Measurements from ENCODE around the gene ZNF587. TPM values are rescaled to one million over a fixed set of nuclear protein-coding genes. Genes with fewer than 3 reads are reported as not detected.
A peak's percentile ranks its signal among the peaks of the same experiment; 100 is the strongest.
"Not testable (repeated sequence)": the region's sequence is repeated elsewhere in the genome, so short reads cannot be mapped to it uniquely, and the experiment has no call there.

The ZNF587 gene
- total RNA-seq, 1 experiment from 2014 or later = 39.4 TPM

- DNase-seq (ENCODE audit: low spot score) = not testable (repeated sequence)
Observed at GRCh38 chr19:57821501-57821900, 28.2 kb upstream of the ZNF587 start.

DNA sequence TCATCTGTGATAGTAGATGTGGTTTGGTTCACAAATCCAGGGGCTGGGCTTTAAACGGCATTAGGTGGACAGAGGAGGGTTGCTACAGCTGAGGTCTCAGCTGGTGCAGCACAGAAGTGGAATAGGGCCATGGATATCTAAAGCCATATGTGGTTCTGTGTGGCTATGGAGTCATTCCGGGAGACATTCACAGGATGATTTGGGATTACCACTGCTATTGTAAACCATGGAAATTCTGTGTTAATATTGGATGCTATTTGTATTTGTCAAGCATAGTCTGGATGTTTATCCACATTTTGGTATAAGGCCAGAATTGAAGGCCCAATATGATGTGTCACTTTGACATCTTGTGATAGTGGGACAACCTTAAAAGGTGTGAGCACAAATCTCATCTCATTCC is 26.5 kb upstream of the ZNF587 start:
- DNase-seq (ENCODE audit: low spot score) = not testable (repeated sequence)

- DNase-seq (ENCODE audit: low spot score) = not testable (repeated sequence)
Observed at GRCh38 chr19:57823608-57824007, 26.1 kb upstream of the ZNF587 start.

- DNase-seq (ENCODE audit: low spot score) = no peak
Observed at GRCh38 chr19:57825511-57825910, 24.1 kb upstream of the ZNF587 start.

DNA sequence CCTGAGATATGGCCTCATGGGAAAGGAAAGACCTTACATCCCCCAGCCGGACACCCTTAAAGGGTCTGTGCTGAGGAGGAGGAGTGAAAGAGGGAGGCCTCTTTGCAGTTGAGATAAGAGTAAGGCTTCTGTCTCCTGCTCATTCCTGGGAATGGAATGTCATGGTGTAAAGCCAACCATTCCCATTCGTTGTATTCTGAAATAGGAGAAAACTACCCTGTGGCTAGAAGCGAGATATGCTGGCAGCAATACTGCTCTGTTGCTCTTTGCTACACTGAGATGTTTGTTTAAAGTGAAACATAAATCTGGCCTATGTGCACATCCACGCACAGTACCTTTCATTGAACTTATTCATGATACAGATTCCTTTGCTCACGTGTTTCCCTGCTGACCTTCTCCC is 20.3 kb upstream of the ZNF587 start:
- no peak for DNase-seq (ENCODE audit: low spot score)

GRCh38 chr19:57830071-57830602 is 19.5 kb upstream of the ZNF587 start, which contains the start of gene ZNF587B:
Gene ZNF587B (plus strand): TSS chr19:57830299. CDS start chr19:57830529, 230 bp downstream.
- DNase-seq (ENCODE audit: low spot score) = peak; percentile 80

GRCh38 chr19:57836991-57837390 is 12.7 kb upstream of the ZNF587 start:
- not testable (repeated sequence) for DNase-seq (ENCODE audit: low spot score)

DNA sequence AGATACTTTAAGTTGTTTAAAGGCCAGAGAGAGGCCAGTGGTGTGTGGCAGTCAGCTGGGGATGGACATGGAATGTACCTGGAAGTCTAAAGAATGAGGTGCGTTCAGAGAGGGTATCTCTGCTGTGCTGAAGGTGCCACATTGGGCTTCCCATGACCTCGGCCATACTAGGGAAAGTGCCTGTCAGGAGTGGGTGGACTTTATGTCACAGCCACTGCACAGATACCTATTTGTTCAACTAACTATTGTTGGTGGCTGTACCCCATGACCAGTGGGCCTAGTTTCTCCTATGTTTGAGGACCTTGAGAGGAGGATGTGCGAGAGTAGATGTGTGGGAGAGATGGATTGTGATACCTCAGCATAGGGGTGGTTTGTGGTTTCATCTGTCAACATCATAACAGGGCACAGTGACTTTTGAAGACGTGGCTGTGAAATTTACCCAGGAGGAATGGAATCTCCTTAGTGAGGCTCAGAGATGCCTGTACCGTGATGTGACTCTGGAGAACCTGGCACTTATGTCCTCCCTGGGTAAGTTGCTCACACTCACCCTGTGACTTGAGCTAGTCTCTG is 11.0 kb upstream of the ZNF587 start:
- not testable (repeated sequence) for DNase-seq (ENCODE audit: low spot score)

GRCh38 chr19:57841122-57841763 is 8.4 kb upstream of the ZNF587 start:
- no peak for DNase-seq (ENCODE audit: low spot score)

- DNase-seq (ENCODE audit: low spot score) = not testable (repeated sequence)
Observed at GRCh38 chr19:57847164-57847563, 2.5 kb upstream of the ZNF587 start.

- not testable (repeated sequence) for DNase-seq (ENCODE audit: low spot score)
Observed at GRCh38 chr19:57849162-57849665, 445 bp upstream of the ZNF587 start.

- peak; percentile 97 for DNase-seq (ENCODE audit: low spot score)
Observed at GRCh38 chr19:57850553-57851017, 926 bp downstream of the ZNF587 start.

DNA sequence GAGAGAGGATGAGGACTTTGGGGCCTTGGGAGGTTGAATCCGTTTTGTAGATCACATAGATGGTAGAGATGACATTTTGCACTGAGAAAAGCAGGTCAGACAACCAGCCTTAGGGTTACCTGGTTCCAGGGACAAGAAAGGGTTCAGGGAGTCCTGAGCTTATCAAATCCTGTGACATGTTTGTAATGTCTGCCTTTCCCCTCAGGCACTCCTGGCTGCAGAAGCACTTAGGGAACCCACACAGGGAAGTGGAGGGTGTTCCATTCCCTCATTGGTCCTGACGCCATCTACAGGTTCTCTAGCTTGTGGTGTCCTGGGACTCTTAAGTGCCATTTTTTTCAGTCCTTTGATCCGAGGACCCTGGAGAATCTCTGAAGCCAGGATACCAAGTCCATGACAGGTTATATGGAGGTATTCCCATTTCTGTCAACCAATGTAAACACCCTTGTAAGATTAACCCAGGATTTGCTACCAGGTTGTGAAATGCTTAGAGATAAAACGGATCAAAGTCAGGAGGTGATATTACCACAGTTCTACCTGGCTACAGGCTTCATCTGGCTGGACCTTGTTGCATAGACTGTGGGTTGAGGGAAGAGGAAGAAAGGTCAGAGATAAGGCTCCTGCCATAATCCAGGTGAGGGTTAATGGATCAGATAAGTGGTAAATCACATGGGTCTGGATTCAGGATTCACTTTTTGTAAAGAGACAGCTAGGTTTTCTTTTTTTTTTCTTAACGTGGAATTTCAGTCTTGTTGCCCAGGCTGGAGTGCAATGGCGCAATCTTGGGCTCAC is 2.3 kb downstream of the ZNF587 start:
- DNase-seq (ENCODE audit: low spot score) = not testable (repeated sequence)

GRCh38 chr19:57854117-57854516 is 4.5 kb downstream of the ZNF587 start:
- not testable (repeated sequence) for DNase-seq (ENCODE audit: low spot score)

- DNase-seq (ENCODE audit: low spot score) = not testable (repeated sequence)
Observed at GRCh38 chr19:57862351-57862750, 12.7 kb downstream of the ZNF587 start.

DNA sequence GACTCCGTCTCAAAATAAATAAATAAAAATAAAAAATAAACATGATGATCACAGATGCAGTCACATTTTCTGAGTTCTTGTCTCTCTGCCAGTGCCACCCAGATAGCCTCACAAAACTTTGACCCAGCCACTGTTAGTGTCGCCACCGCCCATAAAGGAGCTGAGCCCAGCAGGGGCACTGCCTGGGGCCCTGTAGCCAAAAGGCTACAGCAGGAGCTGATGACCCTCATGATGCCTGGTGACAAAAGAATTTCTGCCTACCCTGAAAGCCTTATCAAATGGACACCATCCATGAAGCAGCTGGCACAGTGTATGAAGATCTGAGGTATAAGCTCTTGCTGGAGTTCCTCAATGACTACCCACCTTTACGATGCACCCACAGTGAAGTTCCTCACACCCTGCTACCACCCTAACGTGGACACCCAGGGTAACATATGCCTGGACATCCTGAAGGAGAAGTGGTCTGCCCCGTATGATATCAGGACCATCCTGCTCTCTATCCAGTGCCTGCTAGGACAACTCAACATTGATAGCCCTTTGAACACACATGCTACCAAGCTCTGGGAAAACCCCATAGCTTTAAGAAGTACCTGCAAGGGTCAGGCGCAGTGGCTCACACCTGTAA is 18.3 kb downstream of the ZNF587 start:
- no peak for DNase-seq (ENCODE audit: low spot score)

DNA sequence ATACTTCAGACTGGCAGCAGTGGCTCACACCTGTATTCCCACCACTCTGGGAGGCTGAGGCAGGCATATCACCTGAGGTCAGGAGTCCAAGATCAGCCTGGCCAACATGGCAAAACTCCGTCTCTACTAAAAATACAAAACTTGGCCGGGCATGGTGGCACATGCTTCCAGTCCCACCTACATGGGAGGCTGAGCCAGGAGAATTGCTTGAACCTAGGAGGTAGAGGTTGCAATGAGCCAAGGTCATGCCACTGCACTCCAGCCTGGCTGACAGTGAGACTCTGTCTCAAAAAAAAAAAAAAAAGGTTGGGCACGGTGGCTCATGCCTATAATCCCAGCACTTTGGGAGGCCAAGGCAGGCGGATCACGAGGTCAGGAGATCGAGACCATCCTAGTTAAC is 20.0 kb downstream of the ZNF587 start:
- not testable (repeated sequence) for DNase-seq (ENCODE audit: low spot score)

DNA sequence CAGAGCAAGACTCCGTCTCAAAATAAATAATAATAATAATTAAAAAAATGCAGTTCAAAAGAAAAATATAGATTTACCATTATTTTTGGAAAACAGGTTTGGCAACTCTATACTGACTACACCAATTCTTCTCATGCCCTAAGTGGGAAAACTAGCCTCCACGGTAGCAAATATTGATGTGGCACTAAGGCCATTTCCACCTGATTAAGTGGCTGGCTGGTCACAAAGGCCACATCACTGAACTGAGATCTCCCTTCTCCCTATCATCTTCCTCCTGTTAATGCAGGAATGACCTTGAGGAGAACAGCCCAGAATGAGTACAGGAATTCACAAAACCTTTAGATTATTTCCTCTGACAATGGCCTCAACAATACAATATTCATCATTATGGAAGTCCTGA is 20.6 kb downstream of the ZNF587 start:
- DNase-seq (ENCODE audit: low spot score) = no peak

- DNase-seq (ENCODE audit: low spot score) = no peak
Observed at GRCh38 chr19:57872450-57872849, 22.8 kb downstream of the ZNF587 start.

DNA sequence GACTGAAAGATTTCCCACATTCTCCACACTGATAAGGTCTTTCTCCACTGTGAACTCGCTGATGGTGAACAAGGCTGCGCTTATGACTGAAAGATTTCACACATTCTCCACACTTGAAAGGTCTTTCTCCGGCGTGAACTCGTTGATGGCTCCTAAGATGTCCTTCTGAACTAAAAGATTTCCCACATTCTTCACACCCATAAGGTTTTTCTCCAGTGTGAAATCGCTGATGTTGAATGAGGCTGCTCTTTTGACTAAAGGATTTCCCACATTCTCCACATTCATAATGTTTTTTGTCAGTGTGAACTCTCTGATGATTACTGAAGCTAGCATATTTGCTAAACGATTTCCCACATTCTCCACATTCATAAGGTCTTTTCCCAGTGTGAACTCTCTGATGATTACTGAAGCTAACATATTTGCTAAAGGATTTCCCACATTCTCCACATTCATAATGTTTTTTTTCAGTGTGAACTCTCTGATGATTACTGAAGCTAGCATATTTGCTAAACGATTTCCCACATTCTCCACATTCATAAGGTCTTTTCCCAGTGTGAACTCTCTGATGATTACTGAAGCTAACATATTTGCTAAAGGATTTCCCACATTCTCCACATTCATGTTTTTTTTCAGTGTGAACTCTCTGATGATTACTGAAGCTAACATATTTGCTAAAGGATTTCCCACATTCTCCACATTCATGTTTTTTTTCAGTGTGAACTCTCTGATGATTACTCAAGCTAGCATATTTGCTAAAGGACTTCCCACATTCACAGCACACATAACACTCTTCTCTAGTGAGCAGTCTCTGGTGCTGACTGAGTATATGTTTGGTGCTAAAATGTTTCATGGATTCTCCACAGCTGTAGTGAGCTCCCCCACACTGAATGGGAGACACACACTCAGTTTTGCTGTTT is 24.5 kb downstream of the ZNF587 start:
- DNase-seq (ENCODE audit: low spot score) = not testable (repeated sequence)

Data from HT-29 (cell line).